H1 (cell line): Measurements from ENCODE around the gene DLAT.

Experiments used
- ATF3 ChIP-seq: IDR thresholded peaks from 2 replicates; pipeline ENCODE4 v1.6.1; 2011; ENCODE audit warnings: low read depth, mild to moderate bottlenecking, low read length; ENCODE audit not compliant: insufficient read depth
- CREB1 ChIP-seq: IDR thresholded peaks from 2 replicates; pipeline ENCODE4 v1.6.1; 2012; ENCODE audit warnings: inconsistent platforms
- CTCF ChIP-seq, 3 experiments: IDR thresholded peaks; 1 replicate in 2 of 3; 2 replicates in 1 of 3; pipeline versions ENCODE4 v1.5.1 to v1.6.1; 2011; ENCODE audit warnings: low read length in 3 of 3, mild to moderate bottlenecking in 3 of 3, inconsistent platforms in 2 of 3, low read depth in 1 of 3, moderate library complexity in 1 of 3; ENCODE audit not compliant: insufficient read depth in 1 of 3; ENCODE audit errors: control extremely low read depth in 1 of 3
- MAFK ChIP-seq: IDR thresholded peaks from 2 replicates; pipeline ENCODE4 v1.6.1; 2012; ENCODE audit warnings: low read depth, mild to moderate bottlenecking, improper control_type of control experiment, low read length

GRCh38 chr11:112037527-112037926, 12.3 kb downstream of the DLAT start:
- TF ChIP-seq CREB1 = no peak
- no peak for TF ChIP-seq CTCF (IDR thresholded peaks at IDR 0.05; ENCODE audit: control extremely low read depth in 1 of 3, insufficient read depth in 1 of 3, low read depth in 1 of 3, low read length in 3 of 3)
- no peak for TF ChIP-seq ATF3
- no peak for TF ChIP-seq MAFK
